ENCODE results near the gene TSPAN18.

TSPAN18 gene

GRCh38 chr11:44758983-44759382 lies 32.2 kb downstream of the TSPAN18 start:
- DNase-seq (ENCODE audit: low read depth), result no peak
- no peak overlapping the region for H3K4me3 ChIP-seq (ENCODE audit: low read length)

GRCh38 chr11:44759743-44760476 lies 33.1 kb downstream of the TSPAN18 start:
- TF ChIP-seq CTCF (conservative IDR thresholded peaks at IDR 0.05; ENCODE audit: low read length), result no peak
- no peak overlapping the region for H3K4me3 ChIP-seq (ENCODE audit: low read length)

More at GRCh38 chr11:44758983-44759382, 32.2 kb downstream of the TSPAN18 start:
- no peak for TF ChIP-seq CTCF (conservative IDR thresholded peaks at IDR 0.05; ENCODE audit: low read length)

GRCh38 chr11:44760477-44760872 lies 33.7 kb downstream of the TSPAN18 start:
- H3K4me3 ChIP-seq (ENCODE audit: low read length), result no peak overlapping the region
- DNase-seq (ENCODE audit: low read depth), result no peak
- no peak for TF ChIP-seq CTCF (conservative IDR thresholded peaks at IDR 0.05; ENCODE audit: low read length)

More at GRCh38 chr11:44759743-44760476, 33.1 kb downstream of the TSPAN18 start:
- no peak for DNase-seq (ENCODE audit: low read depth)

GRCh38 chr11:44760917-44761550 lies 34.3 kb downstream of the TSPAN18 start:
- no peak overlapping the region for H3K4me3 ChIP-seq (ENCODE audit: low read length)
- peak; percentile 27 for TF ChIP-seq CTCF (conservative IDR thresholded peaks at IDR 0.05; ENCODE audit: low read length)
- peak; percentile 79 for DNase-seq (ENCODE audit: low read depth)

GRCh38 chr11:44761551-44761961 lies 34.8 kb downstream of the TSPAN18 start:
- no peak overlapping the region for H3K4me3 ChIP-seq (ENCODE audit: low read length)
- TF ChIP-seq CTCF (conservative IDR thresholded peaks at IDR 0.05; ENCODE audit: low read length), result no peak
- no peak for DNase-seq (ENCODE audit: low read depth)

GRCh38 chr11:44763121-44763820 lies 36.5 kb downstream of the TSPAN18 start:
- no peak for DNase-seq (ENCODE audit: low read depth)
- no peak for TF ChIP-seq CTCF (conservative IDR thresholded peaks at IDR 0.05; ENCODE audit: low read length)
- H3K4me3 ChIP-seq (ENCODE audit: low read length), result no peak overlapping the region

All from AG10803 (cell line).